SK-N-DZ (cell line): ENCODE results near the gene SPIN2A.
"Not testable (repeated sequence)": the region's sequence is repeated elsewhere in the genome, so short reads cannot be mapped to it uniquely, and the experiment has no call there.

ENCODE experiments used
- DNase-seq: peaks from one replicate; pipeline ENCODE4 v3.0.0-alpha.2; 2015; ENCODE audit warnings: low spot score

Gene SPIN2A

DNA sequence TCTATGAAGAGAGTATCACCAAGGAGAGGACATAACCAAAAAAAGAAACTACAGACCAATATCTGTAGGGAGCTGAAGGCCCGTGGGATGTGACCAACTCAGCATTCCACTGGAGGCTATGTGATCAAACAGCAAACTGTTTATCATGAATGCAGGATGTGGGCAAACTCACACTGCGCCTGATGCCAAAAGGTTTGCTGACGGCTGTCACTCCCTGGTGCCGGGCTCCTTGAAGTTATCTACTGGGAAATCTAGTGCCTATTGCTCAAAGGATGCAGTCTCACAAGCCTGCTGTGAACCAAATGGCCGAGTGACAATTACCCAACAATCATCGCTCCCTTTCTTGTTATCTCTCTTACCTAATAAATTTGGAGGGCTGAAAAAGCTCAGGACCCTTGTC is 34.3 kb downstream of the SPIN2A start:
- not testable (repeated sequence) for DNase-seq
